CD4-positive, alpha-beta T cell (primary cell): ENCODE data around the gene EGFL7. TPM values are rescaled to one million over a fixed set of nuclear protein-coding genes. Genes with fewer than 3 reads are reported as not detected.

Experiments
- ATAC-seq: fragments of 200-7000 bp; cut with Tn5 transposase; one replicate; pipeline ENCODE4 v1.10.0; 2022; ENCODE audit warnings: mild to moderate bottlenecking; ENCODE audit not compliant: poor library complexity
- CTCF ChIA-PET: fragments of 350-600 bp; sonication (Branson Sonifier 250); formaldehyde crosslinking; loops from one replicate; lab custom pipeline; 2021; ENCODE audit warnings: antibody characterized with exemption, inconsistent platforms; lab: Charles Lee
- POLR2A ChIA-PET: fragments of 350-600 bp; sonication (Branson Sonifier 250); formaldehyde crosslinking; loops from one replicate; lab custom pipeline; 2021; ENCODE audit warnings: antibody characterized with exemption, inconsistent platforms; lab: Charles Lee
- DNase-seq, 14 experiments: peaks; one replicate each; pipeline ENCODE4 v3.0.0-alpha.2; 2013 to 2020; ENCODE audit warnings: mixed read lengths in 2 of 14
- H3K27ac ChIP-seq, 2 donors: one replicate each; pipeline versions ENCODE4 v1.5.1 to v1.7.0; 2013; ENCODE audit warnings: low read length in 2 of 2, low read depth in 1 of 2, mild to moderate bottlenecking in 1 of 2
- H3K27me3 ChIP-seq, 2 experiments: 1 replicate in 1 of 2; 2 replicates in 1 of 2; pipeline versions ENCODE4 v1.6.1 to v1.7.0; 2013; ENCODE audit warnings: low read length in 2 of 2, control low read depth in 1 of 2, mild to moderate bottlenecking in 1 of 2, moderate library complexity in 1 of 2; ENCODE audit not compliant: insufficient read depth in 2 of 2, control insufficient read depth in 1 of 2
- H3K36me3 ChIP-seq: one replicate; pipeline ENCODE4 v1.6.1; 2013; ENCODE audit warnings: low read length, control low read depth; ENCODE audit not compliant: insufficient read depth
- H3K4me1 ChIP-seq: one replicate; pipeline ENCODE4 v1.6.1; 2013; ENCODE audit warnings: low read length, control low read depth; ENCODE audit not compliant: insufficient read depth
- H3K4me3 ChIP-seq: one replicate; pipeline ENCODE4 v1.5.1; 2013; ENCODE audit warnings: mild to moderate bottlenecking, low read length, moderate library complexity
- H3K9me3 ChIP-seq, 2 experiments: 1 replicate in 1 of 2; 2 replicates in 1 of 2; pipeline versions ENCODE4 v1.6.1 to v1.7.0; 2013; ENCODE audit warnings: low read length in 2 of 2, mild to moderate bottlenecking in 2 of 2, control low read depth in 1 of 2, moderate library complexity in 1 of 2; ENCODE audit not compliant: control insufficient read depth in 1 of 2, insufficient read depth in 1 of 2
- H3K27ac Mint-ChIP-seq: one replicate; pipeline ENCODE4 v1.8.0; 2020; ENCODE audit warnings: mixed read lengths
- H3K27me3 Mint-ChIP-seq: one replicate; pipeline ENCODE4 v1.8.0; 2021; ENCODE audit warnings: mixed read lengths
- H3K36me3 Mint-ChIP-seq: one replicate; pipeline ENCODE4 v1.8.0; 2021; ENCODE audit warnings: low read depth, mixed read lengths
- H3K4me1 Mint-ChIP-seq: one replicate; pipeline ENCODE4 v1.8.0; 2021; ENCODE audit warnings: low read depth, mixed read lengths
- H3K4me3 Mint-ChIP-seq: one replicate; pipeline ENCODE4 v1.8.0; 2020; ENCODE audit warnings: mild to moderate bottlenecking, mixed read lengths
- H3K9me3 Mint-ChIP-seq: one replicate; pipeline ENCODE4 v1.8.0; 2020; ENCODE audit warnings: mixed read lengths
- intact Hi-C, 2 experiments: fragments of 100-400 bp; cut with DNase I in 1 of 2; cut with micrococcal nuclease in 1 of 2; formaldehyde crosslinking; loops; one replicate each; pipeline versions ENCODE4 v1.15.1 to v1.9.0; 2023 to 2025; cut with DNase I, micrococcal nuclease
- total RNA-seq, 174 experiments: library from RNA in 2 of 174; stranded (reverse) in 2 of 174; gene quantifications; one replicate each; pipeline ENCODE4 v1.2.3 and lab custom pipeline; 2021 to 2026
- TF ChIP-seq, protein P1 (sequence below): fragments of 200-600 bp; IDR thresholded peaks from one replicate; pipeline ENCODE4 v1.8.0; 2022; ENCODE audit warnings: antibody characterized with exemption, mild to moderate bottlenecking

EGFL7 gene
- total RNA-seq, 2 experiments from 2014 or later, result not detected

DNA sequence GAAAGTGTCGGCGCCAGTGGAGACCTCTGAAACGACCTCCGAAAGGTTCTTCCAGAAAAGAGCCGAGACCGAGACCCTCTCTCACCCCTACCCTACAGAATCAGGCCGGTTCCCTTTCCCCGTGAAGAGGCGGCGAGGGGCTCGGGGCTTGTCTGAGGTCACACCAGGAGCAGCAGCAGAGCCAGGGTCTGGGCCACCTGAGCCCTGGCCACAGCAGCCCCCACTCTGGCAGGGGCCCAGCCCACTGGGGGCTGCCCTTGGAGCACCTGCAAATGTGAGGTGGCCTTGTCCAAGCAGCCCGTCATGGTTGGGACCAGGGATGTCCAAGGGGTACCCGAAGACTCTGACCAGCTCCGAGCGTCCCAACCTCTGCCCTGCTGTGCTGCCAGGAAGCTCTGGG lies 15.3 kb downstream of the EGFL7 start:
- Mint-ChIP-seq H3K27ac (no peak overlapping the region), H3K36me3 (no peaks in the 10 kb centered on the region), H3K9me3 (no peaks in the 10 kb centered on the region), H3K4me1 (peaks cover 4% of the 10 kb centered on the region), H3K27me3 (no peaks in the 10 kb centered on the region), H3K4me3 (no peak overlapping the region)
- ChIA-PET CTCF (no interaction called here), POLR2A (no interaction called here)
- TF ChIP-seq, protein P1, sequence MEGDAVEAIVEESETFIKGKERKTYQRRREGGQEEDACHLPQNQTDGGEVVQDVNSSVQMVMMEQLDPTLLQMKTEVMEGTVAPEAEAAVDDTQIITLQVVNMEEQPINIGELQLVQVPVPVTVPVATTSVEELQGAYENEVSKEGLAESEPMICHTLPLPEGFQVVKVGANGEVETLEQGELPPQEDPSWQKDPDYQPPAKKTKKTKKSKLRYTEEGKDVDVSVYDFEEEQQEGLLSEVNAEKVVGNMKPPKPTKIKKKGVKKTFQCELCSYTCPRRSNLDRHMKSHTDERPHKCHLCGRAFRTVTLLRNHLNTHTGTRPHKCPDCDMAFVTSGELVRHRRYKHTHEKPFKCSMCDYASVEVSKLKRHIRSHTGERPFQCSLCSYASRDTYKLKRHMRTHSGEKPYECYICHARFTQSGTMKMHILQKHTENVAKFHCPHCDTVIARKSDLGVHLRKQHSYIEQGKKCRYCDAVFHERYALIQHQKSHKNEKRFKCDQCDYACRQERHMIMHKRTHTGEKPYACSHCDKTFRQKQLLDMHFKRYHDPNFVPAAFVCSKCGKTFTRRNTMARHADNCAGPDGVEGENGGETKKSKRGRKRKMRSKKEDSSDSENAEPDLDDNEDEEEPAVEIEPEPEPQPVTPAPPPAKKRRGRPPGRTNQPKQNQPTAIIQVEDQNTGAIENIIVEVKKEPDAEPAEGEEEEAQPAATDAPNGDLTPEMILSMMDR, result no peak
- H3K27ac ChIP-seq, result no peak overlapping the region
- H3K4me3 ChIP-seq, result no peak overlapping the region
- intact Hi-C loops, result no loop called here
- peaks cover 3% of the 10 kb centered on the region for H3K4me1 ChIP-seq
- no peak for ATAC-seq
- H3K36me3 ChIP-seq, result no peaks in the 10 kb centered on the region
- H3K27me3 ChIP-seq, result no peaks in the 10 kb centered on the region
- no peaks in the 10 kb centered on the region for H3K9me3 ChIP-seq
- no peak for DNase-seq

DNA sequence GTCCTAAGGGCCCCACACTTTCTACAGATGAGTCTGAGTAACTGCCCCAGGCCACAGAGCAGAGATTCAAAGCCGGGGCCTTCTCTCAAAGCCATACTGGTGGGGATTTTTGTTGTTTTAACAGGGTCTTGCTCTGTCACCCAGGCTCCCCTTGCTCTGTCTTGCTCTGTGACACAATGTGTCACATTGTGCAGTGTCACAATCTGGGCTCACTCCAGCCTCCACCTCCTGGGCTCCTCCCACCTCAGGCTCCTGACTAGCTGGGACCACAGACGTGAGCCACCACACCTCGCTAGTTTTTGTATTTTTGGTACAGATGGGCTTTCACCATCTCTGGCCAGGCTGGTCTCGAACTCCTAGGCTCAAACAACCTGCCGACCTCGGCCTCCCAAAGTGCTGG lies 15.9 kb downstream of the EGFL7 start:
- intact Hi-C loops, result no loop called here
- Mint-ChIP-seq H3K36me3 (no peaks in the 10 kb centered on the region), H3K4me1 (peaks cover 4% of the 10 kb centered on the region), H3K9me3 (no peaks in the 10 kb centered on the region), H3K4me3 (no peak overlapping the region), H3K27ac (no peak overlapping the region), H3K27me3 (no peaks in the 10 kb centered on the region)
- Histone ChIP-seq H3K36me3 (no peaks in the 10 kb centered on the region), H3K27ac (no peak overlapping the region), H3K27me3 (no peaks in the 10 kb centered on the region), H3K9me3 (no peaks in the 10 kb centered on the region), H3K4me3 (no peak overlapping the region), H3K4me1 (peaks cover 3% of the 10 kb centered on the region)
- TF ChIP-seq, protein P1, result no peak
- ChIA-PET CTCF (no interaction called here), POLR2A (no interaction called here)
- DNase-seq (no peak), ATAC-seq (no peak)

DNA sequence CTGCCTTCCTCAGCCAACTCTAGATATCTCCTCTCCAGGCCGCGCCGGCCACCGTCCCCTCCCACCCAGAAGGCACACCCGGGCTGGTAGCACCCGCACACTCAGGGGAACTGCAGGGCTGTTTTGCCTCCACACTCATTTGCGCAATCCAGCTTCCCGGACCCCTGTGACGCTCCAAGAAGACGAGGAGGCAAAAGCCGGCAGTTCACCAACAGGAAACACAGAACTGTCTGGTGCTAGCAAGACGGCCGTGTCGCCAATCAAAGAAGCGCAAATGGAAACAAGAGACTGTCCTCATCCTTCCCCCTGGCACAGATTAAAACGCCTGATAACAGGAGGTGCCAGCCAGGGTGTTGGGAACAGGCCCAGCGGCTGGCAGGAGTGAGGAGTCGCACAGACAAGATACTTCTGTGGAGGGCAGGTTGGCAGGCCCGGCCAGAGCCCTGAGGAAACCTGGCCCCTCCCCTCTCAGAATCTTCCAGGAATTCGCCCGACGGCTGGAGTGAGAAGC lies 16.8 kb downstream of the EGFL7 start:
- DNase-seq (no peak), ATAC-seq (no peak)
- Histone ChIP-seq H3K27me3 (no peaks in the 10 kb centered on the region), H3K27ac (no peak overlapping the region), H3K9me3 (no peaks in the 10 kb centered on the region), H3K4me3 (no peak overlapping the region), H3K4me1 (peaks cover 3% of the 10 kb centered on the region), H3K36me3 (no peaks in the 10 kb centered on the region)
- Mint-ChIP-seq H3K4me1 (peaks cover 4% of the 10 kb centered on the region), H3K9me3 (no peaks in the 10 kb centered on the region), H3K36me3 (no peaks in the 10 kb centered on the region), H3K27me3 (no peaks in the 10 kb centered on the region), H3K4me3 (no peak overlapping the region), H3K27ac (no peak overlapping the region)
- TF ChIP-seq, protein P1, result no peak
- ChIA-PET CTCF (no interaction called here), POLR2A (no interaction called here)
- intact Hi-C loops, result no loop called here
